Omental fat pad (tissue), 4 donors: ENCODE results near the gene ECHS1. TPM values are rescaled to one million over a fixed set of nuclear protein-coding genes. Genes with fewer than 3 reads are reported as not detected.

Source experiments
- ATAC-seq: fragments of 150-250 bp; one replicate; pipeline ENCODE4 v1.9.1; 2016; ENCODE audit warnings: mild to moderate bottlenecking, moderate library complexity; ENCODE audit not compliant: low FRiP score
- DNase-seq: peaks from one replicate; pipeline ENCODE4 v3.0.0-alpha.2; 2019; ENCODE audit warnings: low spot score
- total RNA-seq, 4 donors: library from RNA; depleted of rRNA; stranded (reverse); fragments of >200 nt; gene quantifications; one replicate each; pipeline ENCODE4 v1.1.0, GENCODE V29; 2016
- TF ChIP-seq, protein P1 (sequence below), 3 donors: fragments of 450-650 bp; IDR thresholded peaks; one replicate each; pipeline ENCODE4 v1.5.1; 2016 to 2017; ENCODE audit warnings: antibody characterized with exemption in 3 of 3, mild to moderate bottlenecking in 3 of 3, moderate library complexity in 2 of 3

Gene ECHS1
- total RNA-seq, 4 donors from 2014 or later, result 96.0 to 197 (median 138) TPM

DNA sequence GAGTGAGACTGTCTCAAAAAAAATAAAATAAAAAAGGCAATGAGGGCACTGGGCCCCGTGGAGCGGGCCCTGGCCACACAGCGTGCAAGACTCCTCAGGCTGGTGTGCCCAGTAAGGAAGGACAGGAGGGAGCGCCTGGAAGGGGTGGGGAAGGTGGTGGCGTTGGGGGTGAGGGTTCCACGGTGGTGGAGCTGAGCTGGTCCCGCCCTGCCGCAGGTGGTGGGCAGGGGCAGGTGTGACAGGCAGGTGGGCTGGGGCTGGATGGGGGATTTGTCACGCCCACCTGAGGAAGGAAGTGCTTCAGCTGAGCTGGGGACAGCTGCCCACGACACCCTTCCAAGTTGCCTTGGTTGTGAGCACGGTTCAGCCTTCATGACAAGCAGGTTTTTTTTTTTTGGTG is 26.7 kb downstream of the ECHS1 start:
- TF ChIP-seq, protein P1, sequence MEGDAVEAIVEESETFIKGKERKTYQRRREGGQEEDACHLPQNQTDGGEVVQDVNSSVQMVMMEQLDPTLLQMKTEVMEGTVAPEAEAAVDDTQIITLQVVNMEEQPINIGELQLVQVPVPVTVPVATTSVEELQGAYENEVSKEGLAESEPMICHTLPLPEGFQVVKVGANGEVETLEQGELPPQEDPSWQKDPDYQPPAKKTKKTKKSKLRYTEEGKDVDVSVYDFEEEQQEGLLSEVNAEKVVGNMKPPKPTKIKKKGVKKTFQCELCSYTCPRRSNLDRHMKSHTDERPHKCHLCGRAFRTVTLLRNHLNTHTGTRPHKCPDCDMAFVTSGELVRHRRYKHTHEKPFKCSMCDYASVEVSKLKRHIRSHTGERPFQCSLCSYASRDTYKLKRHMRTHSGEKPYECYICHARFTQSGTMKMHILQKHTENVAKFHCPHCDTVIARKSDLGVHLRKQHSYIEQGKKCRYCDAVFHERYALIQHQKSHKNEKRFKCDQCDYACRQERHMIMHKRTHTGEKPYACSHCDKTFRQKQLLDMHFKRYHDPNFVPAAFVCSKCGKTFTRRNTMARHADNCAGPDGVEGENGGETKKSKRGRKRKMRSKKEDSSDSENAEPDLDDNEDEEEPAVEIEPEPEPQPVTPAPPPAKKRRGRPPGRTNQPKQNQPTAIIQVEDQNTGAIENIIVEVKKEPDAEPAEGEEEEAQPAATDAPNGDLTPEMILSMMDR (IDR thresholded peaks at IDR 0.05), result no peak
- DNase-seq (no peak), ATAC-seq (no peak)

DNA sequence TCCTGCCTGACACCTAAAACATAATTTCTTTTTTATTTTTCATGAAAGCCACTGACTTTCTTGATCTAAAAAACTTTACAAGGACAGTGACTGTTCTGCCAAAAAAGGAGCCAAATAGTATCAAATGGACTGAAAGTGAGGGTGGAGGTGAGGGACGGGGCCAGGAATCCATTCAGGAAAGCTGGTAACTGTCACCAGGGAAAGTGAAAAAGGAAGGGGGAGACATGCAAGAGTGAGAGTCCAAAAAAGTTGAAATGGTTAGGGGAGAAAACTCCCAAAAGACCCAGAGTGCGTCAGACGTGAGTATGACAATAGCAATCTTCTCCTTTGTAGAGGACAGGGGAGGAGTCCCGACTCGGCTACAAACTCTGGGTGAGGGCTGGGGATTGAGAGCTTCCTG is 28.9 kb downstream of the ECHS1 start:
- TF ChIP-seq, protein P1 (IDR thresholded peaks at IDR 0.05), result no peak
- DNase-seq, result no peak
- ATAC-seq, result no peak

DNA sequence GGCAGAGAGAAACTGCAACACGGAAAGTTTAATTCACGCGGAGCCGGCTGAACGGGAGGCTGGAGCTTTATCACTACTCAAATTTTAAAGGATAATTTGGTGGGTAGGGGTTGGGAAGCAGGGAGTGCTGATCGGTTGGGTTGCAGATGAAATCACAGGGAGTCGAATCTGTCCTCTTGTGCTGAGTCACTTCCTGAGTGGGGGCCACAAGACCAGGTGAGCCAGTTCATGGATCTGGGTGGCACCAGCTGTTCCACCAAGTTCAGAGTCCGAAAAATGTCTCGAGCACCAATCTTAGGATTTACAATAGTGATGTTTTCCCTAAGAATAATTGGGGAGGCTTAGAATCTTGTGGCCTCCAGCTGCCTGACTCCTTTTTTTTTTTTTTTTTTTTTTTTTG is 29.6 kb downstream of the ECHS1 start:
- no peak for ATAC-seq
- no peak for DNase-seq
- TF ChIP-seq, protein P1 (IDR thresholded peaks at IDR 0.05), result no peak

DNA sequence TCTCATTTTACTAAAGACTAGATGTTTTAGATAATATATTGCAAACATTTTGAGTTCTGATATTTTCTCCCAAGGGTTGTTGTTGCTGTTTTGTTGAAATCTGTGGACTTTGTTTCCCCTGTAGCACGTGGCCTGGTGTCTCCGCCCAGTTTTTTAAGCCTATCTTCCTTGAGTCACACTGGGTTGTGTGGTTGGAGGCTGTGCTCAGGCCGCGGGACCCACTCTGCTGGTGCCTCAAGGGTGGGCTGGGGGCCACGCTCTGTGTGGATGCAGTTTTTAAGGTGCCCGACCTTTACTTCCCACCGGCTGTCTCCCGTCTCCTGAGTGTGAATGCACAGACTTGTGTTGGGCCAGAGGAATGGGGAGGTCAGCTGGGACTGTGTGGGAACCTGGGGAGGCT is 30.2 kb downstream of the ECHS1 start:
- TF ChIP-seq, protein P1 (IDR thresholded peaks at IDR 0.05), result no peak
- DNase-seq (no peak), ATAC-seq (no peak)

DNA sequence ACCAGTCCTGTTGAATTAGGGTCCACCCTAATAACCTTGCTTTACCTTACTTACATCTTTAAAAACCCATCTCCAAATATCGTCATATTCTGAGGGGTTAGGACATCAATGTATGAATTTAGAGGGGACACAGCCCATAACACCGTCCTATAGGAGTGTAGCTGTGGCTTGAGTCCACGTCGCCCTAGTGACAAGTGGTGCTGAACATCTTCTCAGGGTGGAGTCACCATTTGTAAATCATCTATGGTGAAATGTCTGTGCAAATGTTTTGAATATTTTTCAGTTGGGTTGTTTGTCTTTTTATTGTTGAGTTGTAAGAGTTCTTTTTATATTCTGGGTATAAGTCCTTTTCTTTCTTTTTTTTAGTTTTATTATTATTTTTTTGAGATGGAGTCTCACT is 31.2 kb downstream of the ECHS1 start:
- TF ChIP-seq, protein P1 (IDR thresholded peaks at IDR 0.05), result no peak
- ATAC-seq (no peak), DNase-seq (no peak)

DNA sequence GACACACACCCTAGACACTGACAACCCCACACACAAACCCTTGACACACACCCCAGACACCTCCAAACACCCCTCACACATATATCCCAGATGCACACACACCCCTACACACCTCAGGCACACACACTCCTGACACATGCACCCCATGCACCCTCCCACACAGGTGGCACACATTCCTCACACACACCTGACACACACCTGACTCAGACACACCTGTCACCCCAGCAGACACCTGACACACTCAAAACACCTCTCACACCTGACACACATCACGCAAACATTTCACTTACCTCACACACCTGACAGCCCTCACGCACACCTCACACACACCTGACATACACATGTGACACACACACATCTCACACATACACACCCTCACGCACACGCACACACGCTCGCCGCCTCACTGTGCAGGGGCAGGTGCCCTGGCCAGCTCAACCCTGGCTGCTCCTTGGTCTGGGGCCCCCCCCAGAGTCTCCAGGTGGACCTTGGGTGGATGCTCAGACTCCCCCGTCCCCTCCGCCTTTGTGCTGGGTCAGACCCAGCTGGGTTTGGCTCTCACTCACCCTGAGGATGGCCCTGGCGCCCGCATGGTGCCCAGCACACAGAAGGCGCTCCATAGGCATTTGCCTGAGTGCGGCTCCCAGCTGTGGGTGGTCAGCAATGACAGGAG is 33.3 kb downstream of the ECHS1 start:
- TF ChIP-seq, protein P1 (IDR thresholded peaks at IDR 0.05), result no peak
- DNase-seq (no peak), ATAC-seq (no peak)
